Astrocyte of the cerebellum (primary cell): ENCODE measurements around the gene PLPP4.
A peak's percentile ranks its signal among the peaks of the same experiment; 100 is the strongest.

Source experiments
- DNase-seq: peaks from one replicate; pipeline ENCODE4 v3.0.0-alpha.2; 2011; ENCODE audit warnings: low read depth
- H3K4me3 ChIP-seq: 2 replicates; pipeline ENCODE4 v1.5.1; 2011; ENCODE audit warnings: mild to moderate bottlenecking, low read depth, low read length, moderate library complexity
- in situ Hi-C: cut with HindIII; loops from 2 replicates; pipeline ENCODE4 v1.10.0; 2017; ENCODE audit warnings: low sequenced_read_pairs
- TF ChIP-seq, protein P1 (sequence below): IDR thresholded peaks from 2 replicates; pipeline ENCODE4 v1.5.1; 2012; ENCODE audit warnings: low read length, low read depth, moderate library complexity, mild to moderate bottlenecking; ENCODE audit errors: missing control alignments

Gene PLPP4

DNA sequence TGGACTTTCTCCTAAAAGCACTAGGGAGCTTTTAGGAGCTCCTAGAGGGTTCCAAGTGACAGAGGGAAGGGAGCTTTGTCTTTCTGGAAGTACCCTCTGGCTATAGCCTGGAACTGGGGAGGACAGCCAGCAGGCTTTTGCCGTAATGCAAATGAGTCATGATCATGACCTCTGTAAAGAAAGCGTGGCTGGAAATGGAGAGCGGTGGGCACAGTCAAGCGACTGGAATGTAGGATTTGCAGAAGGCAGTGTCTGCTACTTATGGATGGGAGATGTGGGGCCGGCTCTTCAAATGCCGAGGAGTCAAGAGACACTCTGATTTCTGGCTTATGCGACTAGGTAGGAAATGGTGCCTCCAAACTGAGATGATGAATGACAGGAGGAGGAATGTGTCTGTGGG lies 34.6 kb upstream of the PLPP4 start:
- in situ Hi-C loops: no loop called here
- DNase-seq: peak; percentile 86
- TF ChIP-seq, protein P1, sequence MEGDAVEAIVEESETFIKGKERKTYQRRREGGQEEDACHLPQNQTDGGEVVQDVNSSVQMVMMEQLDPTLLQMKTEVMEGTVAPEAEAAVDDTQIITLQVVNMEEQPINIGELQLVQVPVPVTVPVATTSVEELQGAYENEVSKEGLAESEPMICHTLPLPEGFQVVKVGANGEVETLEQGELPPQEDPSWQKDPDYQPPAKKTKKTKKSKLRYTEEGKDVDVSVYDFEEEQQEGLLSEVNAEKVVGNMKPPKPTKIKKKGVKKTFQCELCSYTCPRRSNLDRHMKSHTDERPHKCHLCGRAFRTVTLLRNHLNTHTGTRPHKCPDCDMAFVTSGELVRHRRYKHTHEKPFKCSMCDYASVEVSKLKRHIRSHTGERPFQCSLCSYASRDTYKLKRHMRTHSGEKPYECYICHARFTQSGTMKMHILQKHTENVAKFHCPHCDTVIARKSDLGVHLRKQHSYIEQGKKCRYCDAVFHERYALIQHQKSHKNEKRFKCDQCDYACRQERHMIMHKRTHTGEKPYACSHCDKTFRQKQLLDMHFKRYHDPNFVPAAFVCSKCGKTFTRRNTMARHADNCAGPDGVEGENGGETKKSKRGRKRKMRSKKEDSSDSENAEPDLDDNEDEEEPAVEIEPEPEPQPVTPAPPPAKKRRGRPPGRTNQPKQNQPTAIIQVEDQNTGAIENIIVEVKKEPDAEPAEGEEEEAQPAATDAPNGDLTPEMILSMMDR: no peak
- no peak overlapping the region for H3K4me3 ChIP-seq

DNA sequence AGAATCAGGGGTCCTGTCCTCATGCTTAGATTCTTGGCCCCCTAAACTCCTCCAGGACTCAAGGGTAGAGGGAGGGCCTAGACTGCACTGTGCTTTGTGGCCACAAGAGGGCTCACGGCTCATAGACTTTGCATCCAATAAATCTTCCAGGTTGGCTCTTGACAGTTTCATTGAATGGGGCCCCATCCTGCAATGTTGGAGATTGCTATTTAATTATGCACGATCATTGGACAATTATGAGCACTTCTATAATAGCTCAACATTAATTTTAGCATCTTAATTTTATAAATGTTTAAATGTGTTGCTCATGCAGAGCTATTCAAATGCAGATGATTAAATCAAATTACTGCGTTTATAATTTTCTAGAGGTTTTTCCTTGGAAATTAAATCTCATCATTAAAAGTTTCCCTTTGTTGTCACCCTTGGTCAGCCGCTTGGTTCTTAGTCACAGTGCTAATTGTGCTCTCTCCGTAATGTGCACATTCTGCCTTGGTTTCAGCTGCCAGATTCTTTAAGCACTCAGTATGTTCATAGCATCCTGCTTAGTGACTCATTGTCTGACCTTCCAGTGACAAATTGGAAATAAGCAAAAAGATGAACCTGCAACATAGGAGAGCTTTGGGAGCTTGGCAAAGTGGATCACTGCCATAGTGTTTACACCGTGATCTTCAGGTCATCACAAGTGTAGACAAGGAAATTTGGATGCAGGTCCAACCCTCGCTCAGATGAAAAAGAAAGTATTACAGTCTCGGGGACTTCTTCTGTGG lies 33.4 kb upstream of the PLPP4 start:
- in situ Hi-C loops: no loop called here
- TF ChIP-seq, protein P1: peak; percentile 97
- peak; percentile 59 for DNase-seq
- H3K4me3 ChIP-seq: no peak overlapping the region

DNA sequence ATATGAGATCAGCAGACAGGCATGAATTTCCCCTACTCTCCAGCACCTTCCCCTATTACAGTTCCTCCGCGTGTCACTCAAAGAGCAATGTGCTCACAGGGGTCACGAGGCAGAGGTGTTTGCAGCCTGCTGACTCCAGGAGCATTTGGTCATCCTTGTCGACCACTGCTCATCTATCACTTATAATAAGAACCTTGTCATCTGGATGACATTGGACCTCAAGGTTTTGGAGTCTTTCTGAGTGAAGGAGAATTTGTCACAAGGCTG lies 32.9 kb upstream of the PLPP4 start:
- no peak for DNase-seq
- no peak overlapping the region for H3K4me3 ChIP-seq
- in situ Hi-C loops: no loop called here
- TF ChIP-seq, protein P1: no peak

DNA sequence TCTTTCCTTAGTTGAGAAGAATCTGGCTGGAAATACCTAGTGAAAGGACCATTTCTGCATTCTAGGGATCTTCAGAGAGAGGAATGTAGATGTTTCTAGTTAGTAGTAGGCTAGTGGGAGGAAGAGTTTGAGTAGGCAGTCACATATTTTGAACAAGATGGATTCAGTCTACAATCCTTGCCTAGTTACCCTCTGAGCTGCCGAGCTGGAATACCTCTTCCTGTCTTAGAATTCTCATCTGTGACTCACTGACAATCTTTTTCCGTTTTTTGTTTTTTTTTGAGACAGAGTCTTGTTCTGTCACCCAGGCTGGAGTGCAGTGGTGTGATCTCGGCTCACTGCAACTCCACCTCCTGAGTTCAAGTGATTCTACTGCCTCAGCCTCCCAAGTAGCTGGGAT lies 30.7 kb upstream of the PLPP4 start:
- TF ChIP-seq, protein P1: no peak
- in situ Hi-C loops: no loop called here
- no peak for DNase-seq
- no peak overlapping the region for H3K4me3 ChIP-seq

DNA sequence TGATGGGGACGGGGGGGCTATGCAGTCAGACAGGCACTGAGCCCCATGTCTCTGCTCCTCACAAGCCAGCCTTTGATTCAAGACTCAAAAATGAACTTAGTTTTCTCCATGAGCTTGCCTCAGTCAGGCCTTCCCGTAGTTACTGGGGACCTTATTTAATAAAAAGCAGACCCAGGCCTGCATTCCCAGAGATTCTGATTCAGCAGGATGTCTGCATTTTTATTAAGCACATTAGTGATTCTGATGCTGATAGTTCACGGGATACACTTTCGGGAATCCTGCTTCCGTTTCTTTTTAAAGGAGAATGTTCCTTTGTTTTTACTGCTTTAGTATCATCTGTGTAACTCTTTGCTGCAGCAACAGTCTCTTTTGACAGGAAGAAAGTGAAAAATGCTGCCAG lies 28.3 kb upstream of the PLPP4 start:
- DNase-seq: no peak
- TF ChIP-seq, protein P1: no peak

DNA sequence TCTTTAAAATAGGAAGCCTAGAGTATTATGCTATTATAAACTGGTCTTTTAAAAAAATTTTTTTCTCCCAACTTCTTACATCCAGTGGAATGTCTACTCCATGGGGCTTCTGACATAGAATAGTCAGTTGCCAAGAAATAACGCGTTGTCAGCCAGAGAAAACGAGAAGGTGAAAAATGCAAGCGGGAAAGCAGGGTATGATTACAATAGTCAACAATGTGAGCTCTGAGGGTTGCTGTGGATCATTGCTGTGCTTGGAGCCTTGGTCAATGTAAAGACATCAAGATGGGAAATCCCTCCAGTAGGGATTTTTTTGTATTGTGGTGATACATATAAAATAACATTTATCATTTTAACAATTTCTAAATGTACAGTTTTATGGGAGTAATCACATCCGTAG lies 27.6 kb upstream of the PLPP4 start:
- peak; percentile 88 for DNase-seq
- TF ChIP-seq, protein P1: no peak
- in situ Hi-C loops: no loop called here
- H3K4me3 ChIP-seq: no peak overlapping the region

More for the DNA sequence above, 28.3 kb upstream of the PLPP4 start:
- no peak overlapping the region for H3K4me3 ChIP-seq
- in situ Hi-C loops: no loop called here
